ENCODE results near the gene SQSTM1.

DNA sequence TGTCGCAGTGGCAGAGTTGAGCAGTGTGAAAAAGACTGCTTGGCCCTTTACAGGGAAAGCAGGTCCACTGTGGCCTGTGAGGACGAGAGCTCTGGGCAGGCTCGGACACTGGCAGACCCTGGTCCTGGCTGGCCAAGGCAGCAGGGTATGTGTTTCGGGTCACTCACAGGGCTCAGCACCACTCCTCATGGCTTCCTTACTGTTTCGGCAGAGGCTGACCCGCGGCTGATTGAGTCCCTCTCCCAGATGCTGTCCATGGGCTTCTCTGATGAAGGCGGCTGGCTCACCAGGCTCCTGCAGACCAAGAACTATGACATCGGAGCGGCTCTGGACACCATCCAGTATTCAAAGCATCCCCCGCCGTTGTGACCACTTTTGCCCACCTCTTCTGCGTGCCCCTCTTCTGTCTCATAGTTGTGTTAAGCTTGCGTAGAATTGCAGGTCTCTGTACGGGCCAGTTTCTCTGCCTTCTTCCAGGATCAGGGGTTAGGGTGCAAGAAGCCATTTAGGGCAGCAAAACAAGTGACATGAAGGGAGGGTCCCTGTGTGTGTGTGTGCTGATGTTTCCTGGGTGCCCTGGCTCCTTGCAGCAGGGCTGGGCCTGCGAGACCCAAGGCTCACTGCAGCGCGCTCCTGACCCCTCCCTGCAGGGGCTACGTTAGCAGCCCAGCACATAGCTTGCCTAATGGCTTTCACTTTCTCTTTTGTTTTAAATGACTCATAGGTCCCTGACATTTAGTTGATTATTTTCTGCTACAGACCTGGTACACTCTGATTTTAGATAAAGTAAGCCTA, 15.7 kb downstream of the SQSTM1 start:
- TF ChIP-seq, protein P1, sequence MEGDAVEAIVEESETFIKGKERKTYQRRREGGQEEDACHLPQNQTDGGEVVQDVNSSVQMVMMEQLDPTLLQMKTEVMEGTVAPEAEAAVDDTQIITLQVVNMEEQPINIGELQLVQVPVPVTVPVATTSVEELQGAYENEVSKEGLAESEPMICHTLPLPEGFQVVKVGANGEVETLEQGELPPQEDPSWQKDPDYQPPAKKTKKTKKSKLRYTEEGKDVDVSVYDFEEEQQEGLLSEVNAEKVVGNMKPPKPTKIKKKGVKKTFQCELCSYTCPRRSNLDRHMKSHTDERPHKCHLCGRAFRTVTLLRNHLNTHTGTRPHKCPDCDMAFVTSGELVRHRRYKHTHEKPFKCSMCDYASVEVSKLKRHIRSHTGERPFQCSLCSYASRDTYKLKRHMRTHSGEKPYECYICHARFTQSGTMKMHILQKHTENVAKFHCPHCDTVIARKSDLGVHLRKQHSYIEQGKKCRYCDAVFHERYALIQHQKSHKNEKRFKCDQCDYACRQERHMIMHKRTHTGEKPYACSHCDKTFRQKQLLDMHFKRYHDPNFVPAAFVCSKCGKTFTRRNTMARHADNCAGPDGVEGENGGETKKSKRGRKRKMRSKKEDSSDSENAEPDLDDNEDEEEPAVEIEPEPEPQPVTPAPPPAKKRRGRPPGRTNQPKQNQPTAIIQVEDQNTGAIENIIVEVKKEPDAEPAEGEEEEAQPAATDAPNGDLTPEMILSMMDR (IDR thresholded peaks at IDR 0.05), result no peak
- TF ChIP-seq, protein P2, sequence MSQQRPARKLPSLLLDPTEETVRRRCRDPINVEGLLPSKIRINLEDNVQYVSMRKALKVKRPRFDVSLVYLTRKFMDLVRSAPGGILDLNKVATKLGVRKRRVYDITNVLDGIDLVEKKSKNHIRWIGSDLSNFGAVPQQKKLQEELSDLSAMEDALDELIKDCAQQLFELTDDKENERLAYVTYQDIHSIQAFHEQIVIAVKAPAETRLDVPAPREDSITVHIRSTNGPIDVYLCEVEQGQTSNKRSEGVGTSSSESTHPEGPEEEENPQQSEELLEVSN (IDR thresholded peaks at IDR 0.05; ENCODE audit: borderline replicate concordance, low read depth), result no peak
- TF ChIP-seq, protein P3, sequence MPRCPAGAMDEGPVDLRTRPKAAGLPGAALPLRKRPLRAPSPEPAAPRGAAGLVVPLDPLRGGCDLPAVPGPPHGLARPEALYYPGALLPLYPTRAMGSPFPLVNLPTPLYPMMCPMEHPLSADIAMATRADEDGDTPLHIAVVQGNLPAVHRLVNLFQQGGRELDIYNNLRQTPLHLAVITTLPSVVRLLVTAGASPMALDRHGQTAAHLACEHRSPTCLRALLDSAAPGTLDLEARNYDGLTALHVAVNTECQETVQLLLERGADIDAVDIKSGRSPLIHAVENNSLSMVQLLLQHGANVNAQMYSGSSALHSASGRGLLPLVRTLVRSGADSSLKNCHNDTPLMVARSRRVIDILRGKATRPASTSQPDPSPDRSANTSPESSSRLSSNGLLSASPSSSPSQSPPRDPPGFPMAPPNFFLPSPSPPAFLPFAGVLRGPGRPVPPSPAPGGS (IDR thresholded peaks at IDR 0.05), result no peak
- TF ChIP-seq SMC3 (IDR thresholded peaks at IDR 0.05) (no peak), PHF8 (IDR thresholded peaks at IDR 0.05; ENCODE audit: borderline replicate concordance, low read depth) (no peak)
